Upper lobe of left lung (tissue), 4 donors: Measurements from ENCODE around the gene ARAP2.

ENCODE experiments used
- EP300 ChIP-seq, 4 donors: sonication (generic); formaldehyde crosslinking; IDR thresholded peaks; one replicate each; pipeline ENCODE4 v1.5.1; 2017; ENCODE audit warnings: antibody characterized with exemption in 4 of 4, control low read depth in 2 of 4
- POLR2A ChIP-seq, 4 donors: fragments of 450-650 bp; IDR thresholded peaks; one replicate each; pipeline ENCODE4 v1.5.1; 2016 to 2017; ENCODE audit warnings: antibody characterized with exemption in 4 of 4, mild to moderate bottlenecking in 2 of 4
- TF ChIP-seq, protein P1 (sequence below), 6 experiments: fragments of 450-650 bp in 4 of 6; fragments of 200-600 bp in 2 of 6; sonication (generic) in 2 of 6; IDR thresholded peaks; one replicate each; pipeline ENCODE4 v1.5.1; 2016 to 2019; ENCODE audit warnings: antibody characterized with exemption in 6 of 6

DNA sequence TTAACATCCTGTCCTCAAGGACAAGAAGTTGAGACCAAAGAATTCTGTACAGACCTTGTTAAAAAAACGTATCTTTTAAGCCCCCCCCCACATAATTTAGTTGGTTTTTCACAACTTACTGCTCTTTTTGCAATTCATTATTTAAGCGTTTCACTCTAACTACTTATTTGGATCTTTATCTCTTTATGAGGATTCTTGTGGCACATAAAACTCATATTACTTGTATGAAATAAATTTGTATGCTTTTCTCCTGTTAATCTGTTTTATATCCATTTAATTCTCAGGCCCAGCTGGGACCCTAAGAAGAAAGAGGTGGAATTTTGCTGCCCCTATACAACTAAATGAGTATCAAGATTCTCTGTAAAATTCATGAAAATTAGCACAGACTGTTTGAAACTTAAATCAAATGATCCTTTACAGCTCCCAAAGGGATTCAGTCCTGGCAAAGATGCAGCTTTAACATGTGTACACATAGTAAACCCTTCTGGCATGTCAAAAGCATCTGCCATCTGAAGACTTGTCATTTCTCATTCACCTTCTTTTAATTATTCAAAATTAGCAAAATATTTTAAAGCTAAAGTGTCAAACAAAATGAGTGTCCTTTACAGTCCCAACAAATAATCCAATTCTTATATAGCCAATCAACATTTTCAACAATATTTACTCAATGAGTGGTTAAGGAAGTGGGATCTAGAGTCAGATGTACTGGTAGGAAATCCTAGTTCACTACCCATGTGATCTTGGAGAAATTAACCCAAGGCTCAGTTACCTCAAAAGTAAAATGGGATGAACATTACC, 17.7 kb downstream of the ARAP2 start:
- TF ChIP-seq, protein P1, sequence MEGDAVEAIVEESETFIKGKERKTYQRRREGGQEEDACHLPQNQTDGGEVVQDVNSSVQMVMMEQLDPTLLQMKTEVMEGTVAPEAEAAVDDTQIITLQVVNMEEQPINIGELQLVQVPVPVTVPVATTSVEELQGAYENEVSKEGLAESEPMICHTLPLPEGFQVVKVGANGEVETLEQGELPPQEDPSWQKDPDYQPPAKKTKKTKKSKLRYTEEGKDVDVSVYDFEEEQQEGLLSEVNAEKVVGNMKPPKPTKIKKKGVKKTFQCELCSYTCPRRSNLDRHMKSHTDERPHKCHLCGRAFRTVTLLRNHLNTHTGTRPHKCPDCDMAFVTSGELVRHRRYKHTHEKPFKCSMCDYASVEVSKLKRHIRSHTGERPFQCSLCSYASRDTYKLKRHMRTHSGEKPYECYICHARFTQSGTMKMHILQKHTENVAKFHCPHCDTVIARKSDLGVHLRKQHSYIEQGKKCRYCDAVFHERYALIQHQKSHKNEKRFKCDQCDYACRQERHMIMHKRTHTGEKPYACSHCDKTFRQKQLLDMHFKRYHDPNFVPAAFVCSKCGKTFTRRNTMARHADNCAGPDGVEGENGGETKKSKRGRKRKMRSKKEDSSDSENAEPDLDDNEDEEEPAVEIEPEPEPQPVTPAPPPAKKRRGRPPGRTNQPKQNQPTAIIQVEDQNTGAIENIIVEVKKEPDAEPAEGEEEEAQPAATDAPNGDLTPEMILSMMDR (IDR thresholded peaks at IDR 0.05) = no peak
- TF ChIP-seq EP300 (IDR thresholded peaks at IDR 0.05) (no peak), POLR2A (IDR thresholded peaks at IDR 0.05) (no peak)
